Activated CD4-positive, alpha-beta memory T cell treated with anti-CD3 and anti-CD28 coated beads for 36 hours (primary cell): ENCODE results near the gene EME1. TPM values are rescaled to one million over a fixed set of nuclear protein-coding genes. Genes with fewer than 3 reads are reported as not detected.
"Not testable (repeated sequence)": the region's sequence is repeated elsewhere in the genome, so short reads cannot be mapped to it uniquely, and the experiment has no call there.

ENCODE experiments used
- CTCF ChIA-PET: fragments of 350-600 bp; sonication (Branson Sonifier 250); formaldehyde crosslinking; loops from one replicate; lab custom pipeline; 2021; ENCODE audit warnings: antibody characterized with exemption, inconsistent platforms; lab: Charles Lee
- POLR2A ChIA-PET: fragments of 350-600 bp; sonication (Branson Sonifier 250); formaldehyde crosslinking; loops from one replicate; lab custom pipeline; 2021; ENCODE audit warnings: antibody characterized with exemption; lab: Charles Lee
- DNase-seq: peaks from one replicate; pipeline ENCODE4 v3.0.0-alpha.2; 2020
- H3K27ac Mint-ChIP-seq: one replicate; pipeline ENCODE4 v1.8.0; 2021; ENCODE audit warnings: mixed read lengths
- H3K27me3 Mint-ChIP-seq: one replicate; pipeline ENCODE4 v1.8.0; 2021; ENCODE audit warnings: mixed read lengths
- H3K36me3 Mint-ChIP-seq: one replicate; pipeline ENCODE4 v1.8.0; 2021; ENCODE audit warnings: mixed read lengths
- H3K4me1 Mint-ChIP-seq: one replicate; pipeline ENCODE4 v1.8.0; 2021; ENCODE audit warnings: low read depth, mixed read lengths
- H3K4me3 Mint-ChIP-seq: one replicate; pipeline ENCODE4 v1.8.0; 2021; ENCODE audit warnings: mild to moderate bottlenecking, mixed read lengths
- H3K9me3 Mint-ChIP-seq: one replicate; pipeline ENCODE4 v1.8.0; 2021; ENCODE audit warnings: mixed read lengths
- intact Hi-C: fragments of 100-400 bp; cut with micrococcal nuclease; formaldehyde crosslinking; loops from one replicate; pipeline ENCODE4 v1.15.1; 2023
- total RNA-seq, 2 experiments: library from RNA; stranded (reverse); gene quantifications; one replicate each; pipeline ENCODE4 v1.2.3, GENCODE V29; 2021

EME1 gene
- total RNA-seq, 2 experiments from 2014 or later, result 47.7 to 48.1 TPM

DNA sequence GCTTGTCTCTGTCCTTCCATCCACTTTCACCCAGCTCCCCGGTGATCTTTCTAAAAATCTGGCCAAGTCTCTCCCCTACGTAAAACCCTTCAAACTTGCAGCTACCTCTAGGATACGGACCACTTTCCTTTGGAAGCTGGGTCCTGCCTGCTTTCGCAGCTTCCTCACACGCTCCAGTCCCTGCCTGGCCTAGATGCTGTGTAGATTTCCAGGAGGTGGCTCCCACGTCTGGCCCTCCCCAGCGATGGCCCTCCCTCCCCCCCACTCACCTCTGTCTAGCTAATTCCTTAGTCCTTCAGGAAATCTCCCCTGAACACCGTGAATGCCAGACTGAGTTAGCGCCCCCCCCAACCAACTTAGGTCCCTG is 24.9 kb downstream of the EME1 start:
- intact Hi-C loops, result loop anchor here (2.0 to 5.0 kb wide), 2 partner anchors 25 to 36 kb away; partner anchors contain the start of genes EME1 and MRPL27
- Mint-ChIP-seq H3K36me3 (peaks cover 24% of the 10 kb centered on the region), H3K4me3 (peak overlapping the region; percentile 94), H3K27ac (peak overlapping the region; percentile 80), H3K9me3 (peaks cover 5% of the 10 kb centered on the region), H3K27me3 (no peaks in the 10 kb centered on the region), H3K4me1 (peaks cover 27% of the 10 kb centered on the region)
- no peak for DNase-seq
- ChIA-PET POLR2A (interaction anchor here (0.7 to 3.1 kb wide), 10 partner anchors 9 to 321 kb away, joined by 3 to 17 read pairs (median 4); partner anchors contain the start of genes EME1, LUC7L3, MRPL27 and RSAD1), CTCF (interaction anchor here (0.7 to 5.5 kb wide), 34 partner anchors 9 to 444 kb away, joined by 3 to 79 read pairs (median 5); partner anchors contain the start of genes ACSF2, COL1A1, EME1 and LUC7L3)

GRCh38 chr17:50398672-50399071 is 25.6 kb downstream of the EME1 start:
- POLR2A ChIA-PET, result interaction anchor here (2.6 to 3.1 kb wide), 2 partner anchors 28 to 37 kb away, joined by 12 read pairs; no protein-coding TSS in a partner anchor
- Mint-ChIP-seq H3K4me1 (peaks cover 25% of the 10 kb centered on the region), H3K36me3 (peaks cover 17% of the 10 kb centered on the region)
- H3K4me3 Mint-ChIP-seq, H3K9me3 Mint-ChIP-seq, H3K27me3 Mint-ChIP-seq, H3K27ac Mint-ChIP-seq, DNase-seq: not testable (repeated sequence)
- CTCF ChIA-PET, result interaction anchor here (0.9 to 5.5 kb wide), 9 partner anchors 9 to 321 kb away, joined by 3 to 79 read pairs (median 19); partner anchors contain the start of genes ACSF2, LUC7L3, RSAD1 and XYLT2
- intact Hi-C loops, result loop anchor here (5.0 kb wide), 1 partner anchor 36 kb away; no protein-coding TSS in a partner anchor

GRCh38 chr17:50399591-50399990 is 26.6 kb downstream of the EME1 start:
- H3K27me3 Mint-ChIP-seq, DNase-seq, H3K27ac Mint-ChIP-seq, H3K4me3 Mint-ChIP-seq, H3K9me3 Mint-ChIP-seq: not testable (repeated sequence)
- POLR2A ChIA-PET, result interaction anchor here (0.9 kb wide), 1 partner anchor 26 kb away, joined by 4 read pairs; the partner anchor contains the start of genes EME1 and MRPL27
- Mint-ChIP-seq H3K36me3 (peaks cover 12% of the 10 kb centered on the region), H3K4me1 (peaks cover 20% of the 10 kb centered on the region)
- intact Hi-C loops, result loop anchor here (5.0 kb wide), 1 partner anchor 37 kb away; no protein-coding TSS in a partner anchor
- CTCF ChIA-PET, result interaction anchor here (0.8 to 5.5 kb wide), 3 partner anchors 12 to 53 kb away, joined by 4 to 79 read pairs (median 4); partner anchors contain the start of gene XYLT2

DNA sequence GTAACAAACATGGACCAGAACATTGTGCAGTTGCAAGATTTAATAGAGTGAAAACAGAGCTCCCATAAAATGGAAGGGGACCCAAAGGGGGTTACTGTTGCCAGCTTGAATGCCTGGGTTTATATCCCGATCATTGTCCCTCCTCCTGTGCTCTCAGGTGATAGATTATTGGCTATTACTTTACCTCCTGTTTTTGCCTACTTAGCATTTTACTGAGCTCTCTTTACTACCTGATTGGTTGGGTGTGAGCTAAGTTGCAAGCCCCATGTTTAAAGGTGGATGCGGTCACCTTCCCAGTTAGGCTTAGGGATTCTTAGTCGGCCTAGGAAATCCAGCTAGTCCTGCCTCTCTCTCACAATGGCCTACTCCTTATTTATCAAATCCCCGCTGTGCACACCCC is 32.3 kb downstream of the EME1 start:
- H3K36me3 Mint-ChIP-seq, DNase-seq, H3K4me1 Mint-ChIP-seq, H3K4me3 Mint-ChIP-seq, H3K27ac Mint-ChIP-seq, POLR2A ChIA-PET, intact Hi-C loops, H3K9me3 Mint-ChIP-seq: not testable (repeated sequence)
- CTCF ChIA-PET, result interaction anchor here (1.9 kb wide), 1 partner anchor 8 kb away, joined by 5 read pairs; the partner anchor contains the start of gene LRRC59
- peaks cover 10% of the 10 kb centered on the region for H3K27me3 Mint-ChIP-seq

DNA sequence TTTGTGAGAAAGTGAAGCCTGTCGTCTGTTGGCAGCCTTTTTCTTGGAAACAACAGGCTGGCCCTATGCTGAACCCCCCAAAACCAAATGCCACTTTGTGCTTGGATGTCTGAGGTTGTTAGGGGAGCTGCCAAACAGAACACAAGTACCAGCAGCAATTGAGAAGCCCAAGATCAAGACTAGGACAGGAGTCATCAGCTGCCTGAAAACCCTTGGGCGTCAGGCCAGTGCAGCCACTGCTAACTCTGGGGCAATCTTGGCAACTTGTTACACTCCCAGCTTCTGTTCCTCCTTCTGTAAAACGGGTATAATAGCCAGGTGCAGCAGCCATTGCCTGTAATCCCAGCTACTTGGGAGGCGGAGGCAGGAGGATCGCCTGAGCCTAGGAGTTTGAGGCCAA is 33.5 kb downstream of the EME1 start:
- CTCF ChIA-PET, result interaction anchor here (1.9 kb wide), 1 partner anchor 9 kb away, joined by 18 read pairs; the partner anchor contains the start of gene LRRC59
- no peak overlapping the region for H3K4me3 Mint-ChIP-seq
- H3K27me3 Mint-ChIP-seq, result peaks cover 10% of the 10 kb centered on the region
- no peak for DNase-seq
- no peak overlapping the region for H3K27ac Mint-ChIP-seq
- no peaks in the 10 kb centered on the region for H3K36me3 Mint-ChIP-seq
- intact Hi-C loops, result no loop called here
- no peaks in the 10 kb centered on the region for H3K9me3 Mint-ChIP-seq
- no peaks in the 10 kb centered on the region for H3K4me1 Mint-ChIP-seq
- POLR2A ChIA-PET, result no interaction called here

GRCh38 chr17:50407921-50408320 is 34.9 kb downstream of the EME1 start:
- POLR2A ChIA-PET, result no interaction called here
- no peaks in the 10 kb centered on the region for H3K4me1 Mint-ChIP-seq
- no peak for DNase-seq
- H3K4me3 Mint-ChIP-seq, result no peak overlapping the region
- no peaks in the 10 kb centered on the region for H3K36me3 Mint-ChIP-seq
- CTCF ChIA-PET, result interaction anchor here (1.9 kb wide), 1 partner anchor 10 kb away, joined by 18 read pairs; the partner anchor contains the start of gene LRRC59
- intact Hi-C loops, result no loop called here
- no peak overlapping the region for H3K27ac Mint-ChIP-seq
- no peaks in the 10 kb centered on the region for H3K9me3 Mint-ChIP-seq
- peaks cover 10% of the 10 kb centered on the region for H3K27me3 Mint-ChIP-seq

DNA sequence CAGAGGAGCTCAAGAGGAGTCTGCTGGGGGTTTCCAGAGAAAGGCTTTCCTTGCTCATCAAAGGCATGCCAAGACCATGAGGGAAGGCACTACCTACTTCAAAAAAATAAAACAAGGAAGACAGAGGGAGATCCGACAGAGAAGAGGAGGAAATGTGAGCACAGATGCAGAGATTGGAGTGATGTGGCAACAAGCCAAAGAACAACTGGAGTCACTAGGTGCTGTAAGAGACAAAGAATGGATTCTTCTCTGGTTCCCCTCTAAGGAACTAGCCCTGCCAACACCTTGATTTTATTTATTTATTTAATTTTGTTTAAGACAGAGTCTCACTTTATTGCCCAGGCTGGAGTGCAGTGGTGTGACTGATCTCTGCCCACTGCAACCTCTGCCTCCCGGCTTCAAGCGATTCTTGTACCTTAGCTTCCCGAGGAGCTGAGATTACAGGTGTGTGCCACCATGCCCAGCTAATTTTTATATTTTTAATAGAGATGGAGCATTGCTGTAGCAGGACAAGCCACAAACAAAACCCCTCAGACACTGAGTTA is 39.2 kb downstream of the EME1 start:
- no peak for DNase-seq
- Mint-ChIP-seq H3K4me1 (no peaks in the 10 kb centered on the region), H3K9me3 (no peaks in the 10 kb centered on the region), H3K27ac (no peak overlapping the region), H3K4me3 (no peak overlapping the region), H3K27me3 (peaks cover 3% of the 10 kb centered on the region), H3K36me3 (no peaks in the 10 kb centered on the region)
- intact Hi-C loops, result no loop called here
- ChIA-PET CTCF (interaction anchor here (0.6 to 1.2 kb wide), 3 partner anchors 13 to 15 kb away, joined by 3 to 4 read pairs (median 4); partner anchors contain the start of genes ACSF2 and LRRC59), POLR2A (no interaction called here)

GRCh38 chr17:50414808-50415207 is 41.8 kb downstream of the EME1 start:
- ChIA-PET POLR2A (no interaction called here), CTCF (no interaction called here)
- peaks cover 3% of the 10 kb centered on the region for H3K4me1 Mint-ChIP-seq
- no peak overlapping the region for H3K27ac Mint-ChIP-seq
- H3K4me3 Mint-ChIP-seq, result no peak overlapping the region
- H3K36me3 Mint-ChIP-seq, result no peaks in the 10 kb centered on the region
- no peak for DNase-seq
- intact Hi-C loops, result no loop called here
- H3K9me3 Mint-ChIP-seq, result no peaks in the 10 kb centered on the region
- peaks cover 3% of the 10 kb centered on the region for H3K27me3 Mint-ChIP-seq

DNA sequence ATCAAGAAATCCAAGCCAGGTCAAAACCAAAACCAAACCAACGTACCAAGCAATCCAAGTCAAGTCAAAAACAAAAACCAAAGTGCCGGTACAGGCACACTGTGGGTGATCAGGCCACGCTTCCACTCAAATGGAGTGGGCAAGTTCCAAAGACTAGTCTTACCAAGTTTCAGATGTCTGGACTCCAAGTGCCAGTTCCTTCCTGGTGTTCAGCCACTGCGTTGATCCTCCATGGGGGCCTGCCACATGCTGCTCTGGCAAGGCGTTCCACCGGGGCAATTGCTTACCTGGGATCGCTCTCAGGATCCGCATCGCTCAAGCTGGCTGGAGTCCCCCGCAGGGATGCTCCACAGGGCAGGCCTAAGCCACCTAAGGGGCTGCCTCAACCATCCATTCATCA is 46.5 kb downstream of the EME1 start:
- H3K36me3 Mint-ChIP-seq, DNase-seq, H3K9me3 Mint-ChIP-seq, POLR2A ChIA-PET, H3K4me3 Mint-ChIP-seq, H3K27ac Mint-ChIP-seq, intact Hi-C loops, CTCF ChIA-PET, H3K27me3 Mint-ChIP-seq: not testable (repeated sequence)
- H3K4me1 Mint-ChIP-seq, result peaks cover 21% of the 10 kb centered on the region

GRCh38 chr17:50420419-50421112 is 47.5 kb downstream of the EME1 start:
- H3K4me1 Mint-ChIP-seq, result peaks cover 24% of the 10 kb centered on the region
- ChIA-PET CTCF (interaction anchor here (1.7 to 3.5 kb wide), 3 partner anchors 10 to 58 kb away, joined by 5 to 20 read pairs (median 8); partner anchors contain the start of gene LRRC59), POLR2A (interaction anchor here (1.2 kb wide), 1 partner anchor 23 kb away, joined by 4 read pairs; the partner anchor contains the start of gene LRRC59)
- peak overlapping the region; percentile 82 for H3K27ac Mint-ChIP-seq
- intact Hi-C loops, result no loop called here
- no peak for DNase-seq
- no peaks in the 10 kb centered on the region for H3K9me3 Mint-ChIP-seq
- no peak overlapping the region for H3K4me3 Mint-ChIP-seq
- peaks cover 1% of the 10 kb centered on the region for H3K27me3 Mint-ChIP-seq
- no peaks in the 10 kb centered on the region for H3K36me3 Mint-ChIP-seq

DNA sequence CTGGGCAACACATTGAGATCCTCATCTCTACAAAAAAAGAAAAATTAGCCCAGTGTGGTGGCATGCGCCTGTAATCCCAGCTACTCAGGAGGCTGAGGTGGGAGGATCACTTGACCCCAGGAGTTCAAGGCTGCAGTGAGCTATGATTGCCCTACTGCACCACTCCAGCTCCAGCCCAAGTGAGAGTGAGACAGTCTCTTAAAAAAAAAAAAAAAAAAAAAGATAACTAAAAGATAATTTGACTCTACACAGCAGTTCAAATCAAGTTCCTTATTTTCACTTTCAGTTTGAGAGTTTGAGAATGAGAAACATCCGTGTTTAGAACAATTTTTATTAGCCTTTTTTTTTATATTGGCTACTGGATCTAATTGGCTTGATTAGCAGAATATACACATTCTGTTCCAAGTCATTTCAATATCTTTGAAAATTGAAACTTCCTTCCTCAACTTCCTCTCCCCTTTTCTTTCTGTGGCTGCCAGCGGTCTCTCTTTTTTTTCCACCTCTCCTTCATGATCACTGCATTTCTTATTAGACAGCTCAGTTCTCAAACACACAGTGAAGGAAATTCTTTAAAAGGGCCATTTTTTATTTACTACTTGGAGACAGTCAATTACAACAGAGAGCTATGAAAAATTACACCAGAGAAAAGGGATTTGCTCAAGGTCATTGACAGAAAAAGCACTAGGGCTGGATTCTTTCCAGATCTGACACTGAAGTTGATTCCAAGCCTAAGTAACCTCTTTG is 48.5 kb downstream of the EME1 start:
- POLR2A ChIA-PET, result interaction anchor here (0.7 to 1.2 kb wide), 2 partner anchors 19 to 24 kb away, joined by 3 to 4 read pairs; partner anchors contain the start of gene LRRC59
- CTCF ChIA-PET, result interaction anchor here (0.6 to 3.5 kb wide), 6 partner anchors 9 to 60 kb away, joined by 3 to 20 read pairs (median 4); partner anchors contain the start of genes LRRC59 and RSAD1
- no peaks in the 10 kb centered on the region for H3K9me3 Mint-ChIP-seq
- no peaks in the 10 kb centered on the region for H3K36me3 Mint-ChIP-seq
- no peaks in the 10 kb centered on the region for H3K27me3 Mint-ChIP-seq
- intact Hi-C loops, result no loop called here
- peaks cover 26% of the 10 kb centered on the region for H3K4me1 Mint-ChIP-seq
- peak; percentile 28 for DNase-seq
- peak overlapping the region; percentile 82 for H3K27ac Mint-ChIP-seq
- H3K4me3 Mint-ChIP-seq, result peak overlapping the region; percentile 63
